NCI-H82 (cell line): Measurements from ENCODE around the gene CHN2.
A peak's percentile ranks its signal among the peaks of the same experiment; 100 is the strongest.

Source experiments
- DNase-seq: peaks from one replicate; lab custom pipeline; 2025; lab: John Stamatoyannopoulos, UW

Gene CHN2

DNA sequence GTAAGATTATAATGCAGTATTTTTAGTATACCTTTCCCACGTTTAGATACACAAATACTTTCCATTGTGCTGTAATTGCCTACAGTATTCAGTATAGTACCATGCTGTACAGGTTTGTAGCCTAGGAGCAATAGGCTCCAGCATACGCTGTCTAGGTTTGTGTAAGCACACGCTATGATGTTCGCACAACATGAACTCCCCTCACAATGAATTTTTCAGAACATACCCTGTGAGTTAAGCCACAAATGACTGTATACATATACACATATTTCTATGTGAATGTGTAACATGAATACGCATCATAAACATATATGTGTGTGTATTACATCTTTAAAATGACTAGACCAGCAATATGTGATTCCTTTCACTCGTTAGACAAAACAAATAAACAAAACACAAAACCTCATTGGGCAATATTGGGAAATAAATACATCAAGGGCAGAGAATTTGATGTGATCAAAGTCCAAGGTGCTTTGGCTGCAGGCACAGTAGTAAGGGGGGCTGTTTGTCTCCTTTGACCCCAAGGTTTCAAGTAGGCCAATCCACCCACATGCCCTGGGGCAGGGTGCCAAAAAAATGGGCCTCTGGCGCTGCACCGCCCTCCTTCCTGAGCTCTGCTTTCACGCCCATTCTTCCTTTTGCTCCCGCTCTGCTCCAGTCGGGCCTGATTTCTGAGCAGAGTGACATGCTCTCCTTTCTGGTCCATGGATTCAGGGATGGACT, 33.9 kb downstream of the CHN2 start:
- DNase-seq = no peak

DNA sequence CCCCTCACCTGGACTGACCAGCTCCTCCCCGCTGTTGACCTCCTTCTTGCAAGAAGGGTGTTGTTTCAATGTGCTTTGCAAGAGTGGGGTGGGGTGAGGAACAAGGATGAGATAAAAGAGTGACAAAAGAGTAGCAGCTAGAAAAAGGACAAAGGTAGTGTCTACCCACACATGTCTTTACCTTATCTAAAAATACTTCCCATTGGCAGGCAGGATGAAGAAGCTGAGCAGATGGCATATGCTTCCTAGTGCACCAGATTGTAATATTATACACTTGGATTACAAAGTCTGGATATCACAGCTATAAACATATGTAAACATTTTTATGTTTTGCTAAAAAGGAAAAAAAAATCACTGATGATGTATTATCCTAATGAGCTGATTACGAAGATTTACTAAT, 34.5 kb downstream of the CHN2 start:
- DNase-seq = no peak

DNA sequence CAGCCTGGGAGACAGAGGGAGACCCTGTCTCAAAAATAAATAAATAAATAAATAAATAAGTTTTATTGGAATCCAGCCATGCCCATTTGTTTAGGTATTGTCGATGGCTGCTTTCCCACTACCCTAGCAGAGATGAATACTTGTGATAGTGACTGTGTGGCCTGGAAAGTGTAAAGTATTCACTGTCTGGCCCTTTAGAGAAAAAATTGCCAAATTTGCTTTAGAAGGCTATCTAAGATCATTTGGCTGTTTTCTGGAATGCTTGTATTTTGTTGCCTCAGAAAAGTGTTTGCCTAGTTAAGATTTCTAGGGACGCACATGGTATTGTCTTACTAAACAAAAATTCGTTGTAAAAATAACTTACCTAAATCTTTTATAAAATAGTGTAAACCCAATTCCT, 35.4 kb downstream of the CHN2 start:
- no peak for DNase-seq

DNA sequence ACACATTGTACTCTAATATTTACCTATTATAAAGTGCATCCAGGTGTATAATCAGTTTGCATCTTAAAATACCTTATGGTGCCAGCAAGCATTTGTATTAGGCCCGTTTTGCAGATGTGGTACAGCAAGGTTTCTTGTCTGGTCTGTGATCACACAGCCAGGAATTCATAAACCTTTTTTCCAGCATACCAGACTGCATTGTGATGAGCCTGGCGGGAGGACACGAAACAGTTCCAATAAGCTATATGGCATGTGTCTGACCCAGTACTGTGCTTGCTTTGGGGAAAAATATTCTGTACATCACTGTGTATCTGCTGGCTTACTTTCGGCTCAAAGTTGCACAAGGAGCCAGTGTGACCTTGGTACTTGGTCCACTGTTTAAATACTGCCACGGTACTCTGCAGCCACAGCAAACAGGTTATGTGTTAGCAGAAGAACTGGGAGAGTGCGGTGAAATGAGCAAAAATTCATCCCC, 36.3 kb downstream of the CHN2 start:
- DNase-seq = no peak

GRCh38 chr7:29231671-29232232, 37.2 kb downstream of the CHN2 start:
- DNase-seq = no peak

GRCh38 chr7:29234438-29234837, 39.9 kb downstream of the CHN2 start:
- DNase-seq = no peak

GRCh38 chr7:29236071-29236580, 41.6 kb downstream of the CHN2 start:
- no peak for DNase-seq

DNA sequence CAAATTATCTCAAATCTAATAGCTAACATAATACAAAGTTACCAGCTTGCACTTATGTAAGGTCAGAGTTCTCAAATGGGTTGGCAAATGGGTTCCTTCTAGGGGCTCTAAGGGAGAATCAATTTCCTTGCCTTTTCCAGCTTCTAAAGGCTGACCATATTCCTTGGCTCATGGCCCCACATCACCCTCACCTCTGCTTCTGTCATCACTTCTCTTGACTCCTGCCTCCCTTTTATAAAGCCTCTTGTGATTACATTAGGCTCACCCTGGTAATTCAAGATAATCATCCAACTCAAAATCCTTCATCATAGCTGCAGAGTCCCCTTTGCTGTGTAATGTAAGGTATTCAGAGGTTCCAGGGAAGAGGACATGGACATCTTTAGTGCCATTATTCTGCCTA, 42.1 kb downstream of the CHN2 start:
- no peak for DNase-seq

DNA sequence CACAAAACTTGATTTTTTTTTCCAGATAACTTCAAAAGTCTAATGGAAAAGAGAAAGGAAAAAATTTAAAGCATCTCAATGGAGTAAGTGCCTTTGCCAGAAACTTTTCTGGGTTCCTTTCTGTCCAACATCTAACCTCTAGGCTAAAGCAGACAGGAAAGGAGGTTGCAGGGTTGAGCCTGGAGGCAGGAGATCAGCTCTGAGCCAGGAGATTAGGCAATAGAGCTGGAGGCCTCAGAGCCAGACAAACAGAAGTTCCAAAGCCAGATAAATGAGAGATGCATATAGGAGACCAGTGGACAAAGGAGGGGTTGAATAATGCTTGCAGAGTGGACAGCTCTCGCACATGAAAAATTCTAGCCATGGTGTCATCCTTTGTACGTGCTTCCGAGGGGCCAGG, 42.9 kb downstream of the CHN2 start:
- peak; percentile 57 for DNase-seq

DNA sequence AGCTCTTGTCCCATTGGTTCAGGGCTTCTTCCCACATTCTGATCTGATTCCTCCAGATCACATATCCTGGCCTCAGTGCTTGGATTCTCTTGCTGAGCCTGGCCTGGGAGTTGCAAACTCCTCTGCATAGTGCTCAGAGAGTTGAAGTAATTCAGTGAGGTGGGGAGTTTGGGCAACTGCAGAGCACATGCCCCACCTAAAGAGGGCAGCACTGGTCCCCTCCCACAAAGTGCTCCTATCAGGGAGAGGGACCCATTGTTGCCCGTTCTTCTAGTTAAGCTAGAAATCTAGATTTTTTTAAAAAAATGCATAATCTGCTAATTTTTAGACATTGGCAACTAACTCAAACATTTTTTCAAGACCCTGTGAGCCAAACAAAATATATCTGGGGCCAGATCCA, 45.1 kb downstream of the CHN2 start:
- DNase-seq = peak; percentile 63

GRCh38 chr7:29242265-29242664, 47.7 kb downstream of the CHN2 start:
- no peak for DNase-seq

DNA sequence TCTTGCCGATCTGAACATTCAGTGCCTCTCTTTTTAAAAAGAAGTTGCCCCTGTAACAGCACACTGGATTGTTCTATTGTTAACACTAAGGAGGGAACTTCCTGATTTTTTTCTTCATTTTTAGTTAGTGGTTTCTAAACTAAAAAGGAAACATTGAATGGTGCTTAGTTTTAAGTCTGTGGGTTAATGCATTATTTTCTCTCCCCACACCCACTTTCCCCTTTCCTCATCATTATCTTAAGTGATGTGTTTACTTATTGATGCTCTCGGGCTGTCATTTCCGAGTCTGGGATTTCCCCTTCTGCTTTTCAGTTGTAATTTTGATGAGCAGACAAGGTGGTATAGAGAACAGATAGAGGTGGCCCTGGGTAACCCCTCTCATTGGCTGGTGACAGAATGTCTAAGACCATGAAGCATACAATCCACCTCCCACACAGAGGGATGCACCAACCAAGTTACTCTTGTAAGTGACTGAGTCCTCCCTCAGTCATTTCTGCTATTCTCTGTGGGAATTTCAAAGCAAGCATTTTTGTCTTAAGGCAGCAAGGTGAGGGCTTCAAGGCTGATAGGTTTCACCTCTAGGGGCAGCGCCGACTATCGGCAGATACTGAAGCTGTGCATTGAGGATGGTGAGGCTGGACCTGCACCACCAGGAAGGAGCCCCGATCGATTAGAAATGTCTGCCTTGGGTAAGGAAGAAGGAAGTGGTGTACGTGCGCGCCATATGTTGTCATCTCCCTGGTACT, 49.5 kb downstream of the CHN2 start:
- peak; percentile 38 for DNase-seq

DNA sequence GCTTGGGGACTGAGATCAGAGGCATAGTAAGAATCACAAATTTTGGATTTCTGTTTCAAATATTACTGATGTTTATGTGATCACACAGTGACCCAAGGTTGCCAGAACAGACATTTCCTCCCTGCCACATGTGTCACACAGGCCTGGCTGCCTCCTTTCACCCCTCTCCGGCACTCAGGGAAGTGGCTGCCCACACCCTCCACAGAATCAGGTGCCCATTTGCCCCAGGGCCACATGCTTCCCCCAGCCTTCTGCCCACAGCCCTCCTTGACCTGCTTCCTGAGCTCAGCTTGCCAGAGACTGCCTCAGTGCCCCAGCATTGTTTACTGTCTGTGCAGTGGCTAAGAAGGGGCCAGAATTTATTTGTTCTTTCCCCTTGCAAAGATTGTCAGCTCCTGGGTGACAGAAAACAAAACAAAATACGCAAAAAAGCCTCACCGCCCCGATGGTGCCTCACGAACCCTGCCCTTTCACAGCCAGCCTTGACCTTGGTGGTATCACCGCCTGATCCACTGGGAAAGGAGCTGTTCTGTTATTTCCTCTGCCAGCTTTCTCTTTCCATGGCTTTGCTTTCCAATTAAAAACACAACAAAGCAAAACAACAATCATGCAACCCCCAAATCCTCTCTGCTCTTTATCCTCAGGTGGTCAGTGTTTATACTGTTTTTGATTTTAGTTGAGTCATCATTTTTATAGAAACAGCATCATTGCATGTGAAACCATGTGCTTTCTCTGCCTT, 52.8 kb downstream of the CHN2 start:
- DNase-seq = no peak

DNA sequence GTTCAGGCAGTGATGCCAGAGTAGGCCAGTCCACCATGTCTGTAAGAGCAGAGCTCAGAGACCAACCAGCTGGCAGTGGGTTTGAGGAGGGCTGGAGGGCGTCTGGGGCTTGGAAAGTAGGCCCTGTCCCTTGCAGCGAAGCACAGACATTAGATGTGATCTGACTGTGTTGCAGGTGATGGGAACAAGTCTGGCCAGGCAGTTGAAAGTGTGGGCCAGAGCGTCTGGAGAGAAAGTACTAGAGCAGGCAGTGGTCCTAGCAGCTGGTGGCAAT, 53.3 kb downstream of the CHN2 start:
- no peak for DNase-seq

DNA sequence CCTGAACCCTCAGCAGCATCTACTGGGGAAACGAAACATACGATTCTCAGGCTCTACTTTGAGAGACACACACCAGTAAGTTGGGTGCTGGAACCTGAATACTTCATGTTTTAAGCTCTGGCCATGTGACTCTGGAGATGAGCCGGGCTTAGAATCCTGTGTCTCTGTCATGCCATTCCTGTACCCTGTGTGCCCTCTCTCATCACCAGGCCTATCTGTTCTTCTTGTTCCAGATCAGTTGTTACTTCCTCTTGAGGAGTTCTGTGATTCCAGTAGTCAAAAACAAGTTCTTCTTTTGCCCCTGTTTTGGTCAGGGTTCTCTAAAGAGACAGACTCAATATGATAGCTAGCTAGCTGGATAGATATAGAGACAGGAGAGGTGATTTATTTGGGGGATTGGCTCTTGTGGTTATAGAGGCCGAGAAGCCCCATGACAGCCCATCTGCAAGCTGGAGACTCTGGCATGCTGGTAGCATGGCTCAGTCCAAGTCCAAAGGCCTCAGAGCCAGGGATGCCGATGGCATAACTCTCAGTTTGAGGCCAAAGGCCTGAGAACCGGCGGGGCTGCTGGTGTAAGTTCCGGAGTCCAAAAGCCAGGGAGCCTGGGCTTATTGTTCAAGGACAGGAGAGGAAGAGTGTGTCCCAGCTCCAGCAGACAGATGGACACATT, 54.3 kb downstream of the CHN2 start:
- no peak for DNase-seq

GRCh38 chr7:29249383-29249750, 54.8 kb downstream of the CHN2 start:
- DNase-seq = no peak

DNA sequence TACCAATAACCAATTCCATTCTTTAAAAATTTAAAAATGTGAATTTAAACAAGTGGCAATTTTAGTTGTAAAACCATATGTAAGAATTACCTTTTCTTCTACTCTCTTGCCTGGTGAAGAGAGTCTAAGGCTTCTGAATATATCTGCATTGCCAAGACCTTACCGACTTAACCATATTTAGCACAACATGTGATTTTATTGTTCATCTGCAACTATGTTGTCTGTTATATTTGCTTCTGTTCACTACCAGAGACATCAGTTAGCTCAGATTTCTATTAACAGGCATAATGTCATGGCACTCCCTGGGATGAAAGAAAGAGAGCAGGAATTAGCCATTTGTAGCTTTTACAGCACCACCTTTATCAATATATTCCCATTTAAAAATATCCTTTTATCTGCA, 55.3 kb downstream of the CHN2 start:
- no peak for DNase-seq

- no peak for DNase-seq
These were observed 58.6 kb downstream of the CHN2 start for GRCh38 chr7:29253225-29253624.

DNA sequence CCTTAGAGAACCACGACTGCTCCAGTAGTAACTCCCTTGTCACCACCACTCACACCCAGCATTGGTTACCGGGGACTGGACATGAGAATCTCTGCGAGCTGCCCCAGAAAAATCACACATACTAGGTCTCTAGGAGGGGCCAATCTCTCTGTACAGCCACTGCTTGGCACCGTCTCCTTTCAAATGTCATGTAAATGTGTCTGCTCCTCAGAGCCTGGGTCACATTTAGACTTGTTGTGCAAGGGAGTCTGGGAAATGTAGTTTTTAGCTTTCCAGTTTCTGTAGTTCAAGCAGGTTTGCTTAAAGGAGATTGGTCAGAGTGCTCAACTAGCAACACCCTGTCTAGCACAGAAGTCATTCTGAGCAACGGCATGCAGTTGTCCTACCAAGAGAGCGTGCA, 60.0 kb downstream of the CHN2 start:
- DNase-seq = peak; percentile 60

DNA sequence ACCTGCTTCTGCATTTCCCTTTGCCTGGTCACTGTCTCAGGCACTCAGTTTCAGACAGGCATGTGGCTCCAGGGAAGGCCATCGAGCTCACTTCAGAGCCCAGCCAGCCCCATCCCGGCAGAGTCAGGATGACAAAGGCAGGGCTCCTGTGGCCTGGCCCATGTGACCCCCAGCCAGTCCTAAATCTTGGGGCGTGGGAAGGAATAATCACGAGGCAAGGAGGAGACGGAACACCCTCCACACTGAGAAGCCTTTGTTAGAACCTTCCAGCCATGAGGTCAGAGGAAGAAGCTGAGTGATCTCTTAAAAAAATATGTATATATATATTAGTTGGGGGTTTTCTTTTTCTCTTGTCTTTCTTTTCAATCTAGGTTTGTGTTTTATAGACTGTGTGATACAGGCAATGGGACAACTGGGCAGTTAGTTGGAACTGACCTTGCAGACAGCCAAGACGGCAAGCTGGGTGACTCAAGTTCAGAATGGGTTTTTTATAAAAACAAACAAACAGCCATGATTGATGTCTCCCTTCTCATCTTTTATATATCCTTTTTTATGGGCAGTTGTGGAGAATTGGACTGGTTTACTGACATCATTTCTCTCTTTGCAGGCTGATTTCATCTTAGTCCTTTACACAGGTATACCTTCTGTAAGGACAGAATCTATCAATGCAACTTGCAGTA, 60.8 kb downstream of the CHN2 start:
- DNase-seq = no peak

- DNase-seq = peak; percentile 82
These were observed 61.5 kb downstream of the CHN2 start for GRCh38 chr7:29255906-29256692.
